Measurements from ENCODE around the gene CCNY. TPM values are rescaled to one million over a fixed set of nuclear protein-coding genes. Genes with fewer than 3 reads are reported as not detected.

CCNY gene
- total and polyA plus RNA-seq, 2 of the 13 experiments (the other 11 are each of a cell fraction or from before 2014, with no cell fraction given): 48.2 to 54.7 TPM

- no TSS peak for BruUV-seq (replicated peaks)
- Histone ChIP-seq H3K4me3 (replicated peaks in 1 of 3; ENCODE audit: insufficient read depth in 1 of 3, low read depth in 2 of 3, low read length in 3 of 3) (no peak overlapping the region), H3K4me2 (ENCODE audit: low read depth, low read length) (no peak overlapping the region), H2AFZ (ENCODE audit: low read length) (no peak overlapping the region), H3K79me2 (ENCODE audit: insufficient read depth, low read length) (no peaks in the 10 kb centered on the region), H3K4me1 (ENCODE audit: insufficient read depth, low read length) (peaks cover 9% of the 10 kb centered on the region), H3K36me3 (replicated peaks in 1 of 2; ENCODE audit: control insufficient read depth in 1 of 2, insufficient read depth in 2 of 2, low read length in 2 of 2) (no peaks in the 10 kb centered on the region), H3K9ac (ENCODE audit: insufficient read depth, low read depth, low read length) (no peak overlapping the region), H3K9me3 (ENCODE audit: low read length) (no peaks in the 10 kb centered on the region), H3K27ac (ENCODE audit: extremely low read length, insufficient read depth, low read length) (no peak overlapping the region), H3K27me3 (ENCODE audit: control insufficient read depth in 1 of 2, insufficient read depth in 2 of 2, low read length in 2 of 2) (peaks cover 0 to 16% of the 10 kb centered on the region in 2 experiments; a peak in 2 of 5 replicates), H4K20me1 (ENCODE audit: insufficient read depth, low read length) (no peaks in the 10 kb centered on the region)
- ChIA-PET CTCF (ENCODE audit: low intra/inter-chr PET ratio, low total read pairs) (no interaction called here), POLR2A (no interaction called here)
- no peak for FAIRE-seq
- in situ Hi-C loops (cut with HindIII; ENCODE audit: extremely low pct_ligation_motif_present, low pct_unique_long_range_greater_than_20kb): no loop called here
- no peak for ATAC-seq
- WGBS (ENCODE audit: low lambda C conversion rate): 51% methylated on average over 4 of the region's 6 CpGs
- DNase-seq (ENCODE audit: low spot score): no peak
- intact Hi-C loops (cut with micrococcal nuclease; ENCODE audit: unreplicated experiment): no loop called here
- TF ChIP-seq HOXA7 (CRISPR knock-in tag; IDR thresholded peaks at IDR 0.05) (no peak), ISX (CRISPR knock-in tag; conservative IDR thresholded peaks at IDR 0.05) (no peak), TFDP1 (CRISPR knock-in tag; IDR thresholded peaks at IDR 0.05; ENCODE audit: borderline replicate concordance) (no peak), ZNF652 (CRISPR knock-in tag; IDR thresholded peaks at IDR 0.05; ENCODE audit: borderline replicate concordance, low read depth) (no peak), ZNF142 (CRISPR knock-in tag; IDR thresholded peaks at IDR 0.05) (no peak), GMEB1 (CRISPR knock-in tag; IDR thresholded peaks at IDR 0.05; ENCODE audit: borderline replicate concordance) (no peak), ZNF782 (CRISPR knock-in tag; IDR thresholded peaks at IDR 0.05; ENCODE audit: borderline replicate concordance) (no peak), ZNF260 (CRISPR knock-in tag; IDR thresholded peaks at IDR 0.05; ENCODE audit: borderline replicate concordance, low read depth) (no peak), NR2F1 (CRISPR knock-in tag; IDR thresholded peaks at IDR 0.05) (no peak), PLRG1 (conservative IDR thresholded peaks at IDR 0.05) (no peak), HBP1 (CRISPR knock-in tag; IDR thresholded peaks at IDR 0.05; ENCODE audit: low read depth) (no peak), TRIM22 (IDR thresholded peaks at IDR 0.05) (no peak), ZNF577 (CRISPR knock-in tag; IDR thresholded peaks at IDR 0.05; ENCODE audit: borderline replicate concordance, low read depth) (no peak)
Observed at GRCh38 chr10:35581655-35582054, 245.3 kb downstream of the CCNY start.

Data from HepG2 (cell line).